Ovary (tissue), 9 donors: ENCODE data around the gene TMEM11. TPM values are rescaled to one million over a fixed set of nuclear protein-coding genes. Genes with fewer than 3 reads are reported as not detected.

Experiments
- DNase-seq, 5 donors: peaks; one replicate each; pipeline ENCODE4 v3.0.0-alpha.2; 2019 to 2020
- H3K27ac ChIP-seq, 2 donors: fragments of 200-600 bp; one replicate each; pipeline versions ENCODE4 v1.5.1 to v1.8.0; 2019 to 2022
- H3K27me3 ChIP-seq: fragments of 200-600 bp; one replicate; pipeline ENCODE4 v1.8.0; 2022
- H3K36me3 ChIP-seq: fragments of 200-600 bp; sonication (generic); one replicate; pipeline ENCODE4 v1.5.1; 2019
- H3K4me1 ChIP-seq: one replicate; pipeline ENCODE4 v1.8.1; 2013; ENCODE audit warnings: mild to moderate bottlenecking, moderate library complexity; ENCODE audit not compliant: insufficient read depth
- H3K4me3 ChIP-seq: fragments of 200-600 bp; sonication (generic); one replicate; pipeline ENCODE4 v1.5.1; 2017
- H3K9me3 ChIP-seq, 2 donors: fragments of 200-600 bp in 1 of 2; sonication (generic) in 1 of 2; one replicate each; pipeline versions ENCODE4 v1.5.1 to v1.8.1; 2013 to 2019; ENCODE audit warnings: mild to moderate bottlenecking in 1 of 2, moderate library complexity in 1 of 2
- CTCF ChIP-seq, 3 donors: fragments of 450-650 bp in 2 of 3; fragments of 200-600 bp in 1 of 3; IDR thresholded peaks; one replicate each; pipeline versions ENCODE4 v1.5.1 to v1.8.0; 2016 to 2022; ENCODE audit warnings: antibody characterized with exemption in 3 of 3, mild to moderate bottlenecking in 1 of 3
- EP300 ChIP-seq: sonication (generic); formaldehyde crosslinking; IDR thresholded peaks from one replicate; pipeline ENCODE4 v1.6.1; 2017; ENCODE audit warnings: antibody characterized with exemption
- POLR2A ChIP-seq: fragments of 450-650 bp; IDR thresholded peaks from one replicate; pipeline ENCODE4 v1.6.1; 2017; ENCODE audit warnings: antibody characterized with exemption, mild to moderate bottlenecking, moderate library complexity
- WGBS, 3 donors: extraction: QIAGEN DNeasy Blood & Tissue Kit in 1 of 3; methylation state at CpG; one replicate each; pipeline versions ENCODE4 v1.1.5 to v1.1.7; 2013 to 2017; 5-methylcytosine and 5-hydroxymethylcytosine counted together
- intact Hi-C, 4 donors: fragments of 100-400 bp; cut with DNase I; formaldehyde crosslinking; loops; one replicate each; pipeline versions ENCODE4 v1.11.0 to v1.15.1; 2022 to 2023
- polyA plus RNA-seq, 2 donors: library from polyadenylated mRNA; stranded (reverse); fragments of 200-250 nt in 1 of 2; fragments of 350-450 nt in 1 of 2; fragmentation: Illumina TruSeq in 1 of 2; extraction: RNeasy Lipid Tissue Mini Kit (QIAGEN cat#74804) in 1 of 2; gene quantifications; one replicate each; pipeline ENCODE4 v1.2.3, GENCODE V29; 2013 to 2014
- total RNA-seq, 7 donors: library from RNA; depleted of rRNA in 2 of 7; stranded (reverse); fragments of >200 nt in 2 of 7; fragmentation: NEBNext Ultra II Directional in 3 of 7; extraction: Animal tissue kit (Norgen Biotek cat#: 25700) in 3 of 7; gene quantifications; one replicate each; pipeline versions ENCODE4 v1.1.0 to v1.2.4, GENCODE V29; 2016 to 2023
- donor health status: DM: no; HTN: no; CAD: no; lungs with moderate emphysema.
- donor health status: DM: no; HTN: no; CAD: no.
- donor health status: Bipolar disorder and iron deficiency.
- donor health status: DM: yes; HTN: yes; CAD: no.
- donor health status: DM: no; HTN: no; CAD: no.
- donor health status: DM: yes; HTN: yes; CAD: no.

The TMEM11 gene
- total and polyA plus RNA-seq, 9 donors, result 10.5 to 20.0 (median 16.4) TPM

GRCh38 chr17:21183468-21183867, 30.5 kb downstream of the TMEM11 start:
- H3K36me3 ChIP-seq, result no peaks in the 10 kb centered on the region
- 77 to 86% (median 82%) methylated on average over 5 of the region's 5 CpGs for WGBS, 3 donors
- no peak for TF ChIP-seq CTCF (IDR thresholded peaks at IDR 0.05)
- no peak overlapping the region for H3K27ac ChIP-seq
- H3K27me3 ChIP-seq, result no peaks in the 10 kb centered on the region
- intact Hi-C loops, result no loop called here
- DNase-seq, result no peak
- no peaks in the 10 kb centered on the region for H3K4me1 ChIP-seq
- H3K9me3 ChIP-seq, result no peaks in the 10 kb centered on the region
- no peak overlapping the region for H3K4me3 ChIP-seq

GRCh38 chr17:21177854-21178600, 35.9 kb downstream of the TMEM11 start:
- intact Hi-C loops, result no loop called here
- no peak for TF ChIP-seq EP300
- no peak for TF ChIP-seq CTCF (IDR thresholded peaks at IDR 0.05)
- Histone ChIP-seq H3K4me3 (no peak overlapping the region), H3K27me3 (no peaks in the 10 kb centered on the region), H3K4me1 (peaks cover 15% of the 10 kb centered on the region), H3K27ac (no peak overlapping the region), H3K36me3 (no peaks in the 10 kb centered on the region), H3K9me3 (no peaks in the 10 kb centered on the region)
- 94 to 96% (median 95%) methylated on average over 13 of the region's 13 CpGs for WGBS, 3 donors
- no peak for DNase-seq

- DNase-seq, result no peak
- TF ChIP-seq POLR2A (no peak), EP300 (no peak), CTCF (IDR thresholded peaks at IDR 0.05) (no peak)
- no peaks in the 10 kb centered on the region for H3K27me3 ChIP-seq
- intact Hi-C loops, result no loop called here
- H3K9me3 ChIP-seq, result no peaks in the 10 kb centered on the region
- 96 to 97% (median 97%) methylated on average over 8 of the region's 8 CpGs for WGBS, 3 donors
- no peaks in the 10 kb centered on the region for H3K36me3 ChIP-seq
- no peak overlapping the region for H3K4me3 ChIP-seq
- peaks cover 15% of the 10 kb centered on the region for H3K4me1 ChIP-seq
- H3K27ac ChIP-seq, result no peak overlapping the region
Observed at GRCh38 chr17:21177401-21177800, 36.6 kb downstream of the TMEM11 start.

GRCh38 chr17:21176773-21177395, 37.1 kb downstream of the TMEM11 start:
- H3K4me3 ChIP-seq, result no peak overlapping the region
- TF ChIP-seq EP300 (no peak), POLR2A (no peak), CTCF (IDR thresholded peaks at IDR 0.05) (no peak)
- H3K36me3 ChIP-seq, result no peaks in the 10 kb centered on the region
- H3K9me3 ChIP-seq, result no peaks in the 10 kb centered on the region
- no peak overlapping the region for H3K27ac ChIP-seq
- WGBS, 3 donors, result 84 to 92% (median 85%) methylated on average over 12 of the region's 12 CpGs
- H3K4me1 ChIP-seq, result peaks cover 15% of the 10 kb centered on the region
- DNase-seq, result no peak
- intact Hi-C loops, result no loop called here
- H3K27me3 ChIP-seq, result no peaks in the 10 kb centered on the region
